T-helper 2 cell treated with Interferon-gamma antibody and Interleukin-4, amounts not matched to agents 5 μg/mL and 100 μg/mL, for 36 hours (primary cell): ENCODE measurements around the gene BIRC7.

Source experiments
- DNase-seq: peaks from one replicate; pipeline ENCODE4 v3.0.0; 2021; ENCODE audit warnings: low spot score
- H3K27ac Mint-ChIP-seq: one replicate; pipeline ENCODE4 v1.8.0; 2021; ENCODE audit warnings: mild to moderate bottlenecking, mixed read lengths
- H3K27me3 Mint-ChIP-seq: one replicate; pipeline ENCODE4 v1.8.0; 2021; ENCODE audit warnings: low read depth, mixed read lengths
- H3K36me3 Mint-ChIP-seq: one replicate; pipeline ENCODE4 v1.8.0; 2021; ENCODE audit warnings: low read depth, mixed read lengths
- H3K4me1 Mint-ChIP-seq: one replicate; pipeline ENCODE4 v1.8.0; 2021; ENCODE audit warnings: low read depth, mixed read lengths
- H3K4me3 Mint-ChIP-seq: one replicate; pipeline ENCODE4 v1.8.0; 2022; ENCODE audit warnings: mild to moderate bottlenecking, moderate library complexity, mixed read lengths
- H3K9me3 Mint-ChIP-seq: one replicate; pipeline ENCODE4 v1.8.0; 2021; ENCODE audit warnings: mixed read lengths

BIRC7 gene

GRCh38 chr20:63225082-63225454, 10.6 kb upstream of the BIRC7 start:
- no peaks in the 10 kb centered on the region for H3K4me1 Mint-ChIP-seq
- H3K36me3 Mint-ChIP-seq = no peaks in the 10 kb centered on the region
- H3K9me3 Mint-ChIP-seq = no peaks in the 10 kb centered on the region
- DNase-seq = no peak
- peaks cover 13% of the 10 kb centered on the region for H3K27me3 Mint-ChIP-seq
- no peak overlapping the region for H3K27ac Mint-ChIP-seq
- no peak overlapping the region for H3K4me3 Mint-ChIP-seq

- H3K9me3 Mint-ChIP-seq = no peaks in the 10 kb centered on the region
- H3K4me3 Mint-ChIP-seq = no peak overlapping the region
- no peaks in the 10 kb centered on the region for H3K36me3 Mint-ChIP-seq
- peaks cover 25% of the 10 kb centered on the region for H3K27me3 Mint-ChIP-seq
- no peak overlapping the region for H3K27ac Mint-ChIP-seq
- no peak for DNase-seq
- H3K4me1 Mint-ChIP-seq = no peaks in the 10 kb centered on the region
These were observed 9.4 kb upstream of the BIRC7 start for GRCh38 chr20:63226042-63226943.

- no peak for DNase-seq
- no peaks in the 10 kb centered on the region for H3K9me3 Mint-ChIP-seq
- peaks cover 32% of the 10 kb centered on the region for H3K27me3 Mint-ChIP-seq
- no peaks in the 10 kb centered on the region for H3K36me3 Mint-ChIP-seq
- no peak overlapping the region for H3K27ac Mint-ChIP-seq
- H3K4me3 Mint-ChIP-seq = no peak overlapping the region
- H3K4me1 Mint-ChIP-seq = no peaks in the 10 kb centered on the region
These were observed 8.4 kb upstream of the BIRC7 start for GRCh38 chr20:63227260-63227659.

GRCh38 chr20:63228806-63229205, 6.9 kb upstream of the BIRC7 start:
- H3K27ac Mint-ChIP-seq = no peak overlapping the region
- DNase-seq = no peak
- no peak overlapping the region for H3K4me3 Mint-ChIP-seq
- no peaks in the 10 kb centered on the region for H3K4me1 Mint-ChIP-seq
- peaks cover 34% of the 10 kb centered on the region for H3K27me3 Mint-ChIP-seq
- H3K9me3 Mint-ChIP-seq = no peaks in the 10 kb centered on the region
- H3K36me3 Mint-ChIP-seq = no peaks in the 10 kb centered on the region

GRCh38 chr20:63230800-63231268, 4.9 kb upstream of the BIRC7 start:
- Mint-ChIP-seq H3K27ac (no peak overlapping the region), H3K4me3 (no peak overlapping the region), H3K9me3 (no peaks in the 10 kb centered on the region), H3K36me3 (no peaks in the 10 kb centered on the region), H3K27me3 (peaks cover 34% of the 10 kb centered on the region), H3K4me1 (no peaks in the 10 kb centered on the region)
- no peak for DNase-seq

DNA sequence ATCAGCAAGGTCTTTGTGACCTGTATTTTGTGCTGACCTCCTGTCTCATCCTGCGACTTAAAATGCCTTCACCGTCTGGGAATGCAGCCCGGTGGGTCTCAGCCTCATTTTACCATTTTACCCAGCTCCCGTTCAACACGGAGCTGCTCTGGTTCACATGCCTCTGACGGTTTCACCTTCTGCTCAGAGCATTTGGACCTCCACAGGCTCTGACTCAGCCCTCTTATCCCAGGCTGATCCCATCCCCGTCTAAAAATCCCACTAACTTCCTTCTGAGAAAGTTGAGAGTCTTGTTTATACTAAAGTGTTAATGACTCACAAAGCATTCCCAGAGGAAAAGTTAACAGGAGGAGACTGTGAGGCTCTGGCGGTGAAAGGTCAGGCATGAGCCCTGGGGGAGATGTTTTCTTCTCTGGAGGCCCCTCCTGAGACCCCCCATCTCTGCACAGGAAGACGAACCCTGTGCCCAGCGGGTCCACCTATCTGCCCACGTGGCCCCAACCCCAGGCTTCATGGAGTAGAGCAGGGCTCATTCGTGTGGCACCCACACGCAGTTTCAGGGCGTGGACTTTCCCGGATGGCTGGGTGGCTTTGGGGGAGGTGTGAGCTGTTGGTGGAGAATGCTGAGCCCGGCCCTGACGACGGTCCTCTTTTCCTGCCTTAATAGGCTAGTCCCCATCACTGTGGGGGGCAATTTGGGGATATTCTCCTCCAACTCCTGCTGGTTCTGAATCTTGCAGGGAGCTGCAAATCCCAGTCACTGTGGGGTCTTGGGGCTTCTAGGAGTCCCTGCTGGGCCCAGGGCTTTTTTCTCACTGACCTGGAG, 3.3 kb upstream of the BIRC7 start:
- Mint-ChIP-seq H3K4me1 (no peaks in the 10 kb centered on the region), H3K36me3 (no peaks in the 10 kb centered on the region), H3K27me3 (peaks cover 32% of the 10 kb centered on the region), H3K9me3 (no peaks in the 10 kb centered on the region), H3K27ac (no peak overlapping the region), H3K4me3 (no peak overlapping the region)
- no peak for DNase-seq

DNA sequence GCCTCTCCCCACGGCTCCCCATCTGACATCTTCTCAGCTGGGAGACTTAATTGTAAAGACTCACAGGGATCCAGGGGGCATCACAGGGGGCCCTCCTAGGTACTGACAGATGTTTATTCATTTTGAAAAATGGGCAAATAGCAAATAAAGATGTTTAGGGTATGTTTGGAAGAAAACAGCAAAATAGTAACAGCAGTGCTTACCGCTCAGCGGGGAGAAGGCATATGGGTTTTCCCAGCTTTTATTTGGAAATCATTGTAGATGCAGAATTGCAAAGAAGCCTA, 2.7 kb upstream of the BIRC7 start:
- no peaks in the 10 kb centered on the region for H3K9me3 Mint-ChIP-seq
- DNase-seq = no peak
- no peak overlapping the region for H3K27ac Mint-ChIP-seq
- no peaks in the 10 kb centered on the region for H3K36me3 Mint-ChIP-seq
- H3K4me3 Mint-ChIP-seq = no peak overlapping the region
- no peaks in the 10 kb centered on the region for H3K4me1 Mint-ChIP-seq
- peaks cover 32% of the 10 kb centered on the region for H3K27me3 Mint-ChIP-seq

DNA sequence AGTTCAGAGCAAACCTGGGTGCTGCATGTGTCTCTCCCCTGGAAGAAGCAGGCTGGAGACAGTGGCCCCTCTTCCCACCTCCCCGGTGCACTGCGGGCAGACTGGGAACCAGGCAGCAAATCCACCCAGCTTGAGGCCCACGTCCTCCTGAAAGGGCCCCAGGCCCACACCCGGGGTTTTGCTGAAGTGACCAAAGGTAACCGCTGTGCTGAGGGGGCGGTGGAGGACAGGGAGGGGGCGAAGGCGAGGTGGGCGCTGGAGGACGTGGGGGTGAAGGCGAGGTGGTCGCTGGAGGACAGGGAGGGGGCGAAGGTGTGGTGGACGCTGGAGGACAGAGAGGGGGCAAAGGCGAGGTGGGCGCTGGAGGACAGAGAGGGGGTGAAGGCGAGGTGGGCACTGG, 1.8 kb upstream of the BIRC7 start:
- no peak for DNase-seq
- H3K4me1 Mint-ChIP-seq = no peaks in the 10 kb centered on the region
- H3K27me3 Mint-ChIP-seq = peaks cover 28% of the 10 kb centered on the region
- no peaks in the 10 kb centered on the region for H3K9me3 Mint-ChIP-seq
- no peaks in the 10 kb centered on the region for H3K36me3 Mint-ChIP-seq
- H3K4me3 Mint-ChIP-seq = no peak overlapping the region
- no peak overlapping the region for H3K27ac Mint-ChIP-seq

- H3K4me1 Mint-ChIP-seq = no peaks in the 10 kb centered on the region
- no peak overlapping the region for H3K27ac Mint-ChIP-seq
- H3K27me3 Mint-ChIP-seq = peaks cover 24% of the 10 kb centered on the region
- H3K4me3 Mint-ChIP-seq = no peak overlapping the region
- no peak for DNase-seq
- no peaks in the 10 kb centered on the region for H3K36me3 Mint-ChIP-seq
- H3K9me3 Mint-ChIP-seq = no peaks in the 10 kb centered on the region
These were observed 859 bp upstream of the BIRC7 start for GRCh38 chr20:63234693-63235398.

GRCh38 chr20:63236116-63236837, 572 bp downstream of the BIRC7 start:
- no peak overlapping the region for H3K27ac Mint-ChIP-seq
- no peak overlapping the region for H3K4me3 Mint-ChIP-seq
- peaks cover 10% of the 10 kb centered on the region for H3K27me3 Mint-ChIP-seq
- no peak for DNase-seq
- H3K9me3 Mint-ChIP-seq = no peaks in the 10 kb centered on the region
- H3K4me1 Mint-ChIP-seq = no peaks in the 10 kb centered on the region
- no peaks in the 10 kb centered on the region for H3K36me3 Mint-ChIP-seq

DNA sequence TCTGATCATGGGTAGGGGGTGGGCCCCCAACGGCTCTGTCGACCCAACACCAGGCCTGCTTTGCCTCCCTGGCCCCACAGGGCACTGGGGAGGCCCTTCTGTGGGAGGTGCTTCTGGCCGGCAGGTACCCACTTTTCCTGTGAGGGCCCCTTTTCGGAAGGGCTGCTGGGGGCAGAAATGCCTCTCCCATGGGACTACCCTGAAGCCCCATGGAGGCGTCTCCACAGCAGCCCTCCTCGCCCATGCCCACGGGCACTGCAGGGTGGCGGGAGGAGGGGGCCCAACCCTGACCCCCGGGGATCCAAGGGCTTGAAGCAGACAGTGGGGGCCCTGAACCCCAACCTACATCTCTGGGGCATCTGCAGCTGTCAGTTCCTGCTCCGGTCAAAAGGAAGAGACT, 2.3 kb downstream of the BIRC7 start:
- H3K27ac Mint-ChIP-seq = no peak overlapping the region
- no peaks in the 10 kb centered on the region for H3K36me3 Mint-ChIP-seq

GRCh38 chr20:63238514-63239125, 2.9 kb downstream of the BIRC7 start:
- no peak overlapping the region for H3K27ac Mint-ChIP-seq

More for the DNA sequence above, 2.3 kb downstream of the BIRC7 start:
- H3K4me3 Mint-ChIP-seq = no peak overlapping the region
- H3K27me3 Mint-ChIP-seq = no peaks in the 10 kb centered on the region
- H3K9me3 Mint-ChIP-seq = no peaks in the 10 kb centered on the region
- no peaks in the 10 kb centered on the region for H3K4me1 Mint-ChIP-seq
- DNase-seq = no peak

DNA sequence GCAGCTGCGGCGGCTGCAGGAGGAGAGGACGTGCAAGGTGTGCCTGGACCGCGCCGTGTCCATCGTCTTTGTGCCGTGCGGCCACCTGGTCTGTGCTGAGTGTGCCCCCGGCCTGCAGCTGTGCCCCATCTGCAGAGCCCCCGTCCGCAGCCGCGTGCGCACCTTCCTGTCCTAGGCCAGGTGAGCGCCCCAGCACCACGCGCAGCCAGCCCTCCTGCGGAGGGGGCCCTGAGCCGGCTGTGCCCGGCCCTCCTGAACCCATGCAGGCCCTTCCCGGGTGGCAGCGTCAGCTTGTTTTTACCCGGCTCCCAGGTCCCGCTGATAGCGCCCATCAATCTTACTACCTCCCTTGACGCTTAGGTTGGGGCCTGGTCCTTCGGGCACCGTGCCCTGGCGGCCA, 3.7 kb downstream of the BIRC7 start:
- H3K9me3 Mint-ChIP-seq = no peaks in the 10 kb centered on the region
- H3K4me3 Mint-ChIP-seq = no peak overlapping the region
- no peaks in the 10 kb centered on the region for H3K36me3 Mint-ChIP-seq

More at GRCh38 chr20:63238514-63239125, 2.9 kb downstream of the BIRC7 start:
- Mint-ChIP-seq H3K27me3 (no peaks in the 10 kb centered on the region), H3K9me3 (no peaks in the 10 kb centered on the region), H3K36me3 (no peaks in the 10 kb centered on the region), H3K4me3 (no peak overlapping the region), H3K4me1 (no peaks in the 10 kb centered on the region)
- DNase-seq = no peak

More for the DNA sequence above, 3.7 kb downstream of the BIRC7 start:
- no peaks in the 10 kb centered on the region for H3K27me3 Mint-ChIP-seq
- DNase-seq = no peak
- H3K4me1 Mint-ChIP-seq = no peaks in the 10 kb centered on the region
- no peak overlapping the region for H3K27ac Mint-ChIP-seq
